ENCODE results near the gene STXBP4. TPM values are rescaled to one million over a fixed set of nuclear protein-coding genes. Genes with fewer than 3 reads are reported as not detected.

The STXBP4 gene
- total and polyA plus RNA-seq, 2 experiments from 2014 or later = 25.0 to 52.1 TPM

DNA sequence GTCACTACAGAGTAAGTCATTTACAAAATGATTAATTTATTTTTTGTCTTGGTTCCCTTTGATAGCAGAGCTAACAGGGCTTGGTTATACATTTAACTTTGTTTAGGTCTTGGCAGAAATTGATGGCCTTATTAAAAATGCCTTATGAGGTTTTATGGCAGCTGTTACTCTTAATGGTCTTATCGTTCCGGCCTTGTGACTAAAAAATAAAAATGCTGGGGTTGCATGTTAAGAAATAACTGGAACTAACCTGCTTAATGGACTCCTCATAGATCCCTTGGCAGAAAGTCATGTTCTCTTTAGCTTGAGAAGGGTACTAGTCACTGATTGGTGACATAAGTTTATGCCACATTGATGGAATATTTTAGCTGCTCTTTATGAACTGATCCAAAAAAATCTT, 18.4 kb upstream of the STXBP4 start:
- peaks cover 2% of the 10 kb centered on the region; the same call in 1 of the 2 replicates for H4K20me1 ChIP-seq (replicated peaks; ENCODE audit: insufficient read depth)
- no peak overlapping the region for H3K4me3 ChIP-seq
- H3K27ac Mint-ChIP-seq = no peak overlapping the region
- H3K79me2 ChIP-seq (replicated peaks; ENCODE audit: insufficient read depth) = no peaks in the 10 kb centered on the region
- H3K4me1 ChIP-seq (ENCODE audit: insufficient read depth) = no peaks in the 10 kb centered on the region
- H3K4me2 ChIP-seq = no peak overlapping the region
- no peak overlapping the region for H2AFZ ChIP-seq
- H3K9me3 Mint-ChIP-seq = no peaks in the 10 kb centered on the region
- H3K36me3 Mint-ChIP-seq (ENCODE audit: low read depth) = peaks cover 72% of the 10 kb centered on the region
- H3K4me1 Mint-ChIP-seq = no peaks in the 10 kb centered on the region
- no peak for ATAC-seq
- no peaks in the 10 kb centered on the region for H3F3A ChIP-seq (replicated peaks; ENCODE audit: low read depth)
- H3K27me3 Mint-ChIP-seq (ENCODE audit: insufficient read depth, low read depth, poor library complexity) = no peaks in the 10 kb centered on the region
- DNase-seq (ENCODE audit: low spot score) = no peak
- no peaks in the 10 kb centered on the region for H3K27me3 ChIP-seq (ENCODE audit: insufficient read depth)
- H3K36me3 ChIP-seq (ENCODE audit: insufficient read depth) = peaks cover 30% of the 10 kb centered on the region
- no peak overlapping the region for H3K27ac ChIP-seq (ENCODE audit: low read depth)
- TF ChIP-seq STAT1 (IDR thresholded peaks at IDR 0.05; ENCODE audit: unreplicated experiment) (no peak), NANOG (IDR thresholded peaks at IDR 0.05; ENCODE audit: borderline replicate concordance) (no peak), ZNF331 (CRISPR knock-in tag; IDR thresholded peaks at IDR 0.05; ENCODE audit: low read depth) (no peak), EZH2 (IDR thresholded peaks at IDR 0.05; ENCODE audit: low read depth, unreplicated experiment) (no peak), EZH2phosphoT487 (IDR thresholded peaks at IDR 0.05; ENCODE audit: unreplicated experiment) (no peak), ZNF114 (CRISPR knock-in tag; IDR thresholded peaks at IDR 0.05) (no peak), CREB1 (CRISPR knock-in tag; IDR thresholded peaks at IDR 0.05; ENCODE audit: low read depth) (no peak), JUNB (IDR thresholded peaks at IDR 0.05; ENCODE audit: unreplicated experiment) (no peak), POLR2AphosphoS5 (IDR thresholded peaks at IDR 0.05; ENCODE audit: low read depth) (no peak)
- TF ChIP-seq, protein P1, sequence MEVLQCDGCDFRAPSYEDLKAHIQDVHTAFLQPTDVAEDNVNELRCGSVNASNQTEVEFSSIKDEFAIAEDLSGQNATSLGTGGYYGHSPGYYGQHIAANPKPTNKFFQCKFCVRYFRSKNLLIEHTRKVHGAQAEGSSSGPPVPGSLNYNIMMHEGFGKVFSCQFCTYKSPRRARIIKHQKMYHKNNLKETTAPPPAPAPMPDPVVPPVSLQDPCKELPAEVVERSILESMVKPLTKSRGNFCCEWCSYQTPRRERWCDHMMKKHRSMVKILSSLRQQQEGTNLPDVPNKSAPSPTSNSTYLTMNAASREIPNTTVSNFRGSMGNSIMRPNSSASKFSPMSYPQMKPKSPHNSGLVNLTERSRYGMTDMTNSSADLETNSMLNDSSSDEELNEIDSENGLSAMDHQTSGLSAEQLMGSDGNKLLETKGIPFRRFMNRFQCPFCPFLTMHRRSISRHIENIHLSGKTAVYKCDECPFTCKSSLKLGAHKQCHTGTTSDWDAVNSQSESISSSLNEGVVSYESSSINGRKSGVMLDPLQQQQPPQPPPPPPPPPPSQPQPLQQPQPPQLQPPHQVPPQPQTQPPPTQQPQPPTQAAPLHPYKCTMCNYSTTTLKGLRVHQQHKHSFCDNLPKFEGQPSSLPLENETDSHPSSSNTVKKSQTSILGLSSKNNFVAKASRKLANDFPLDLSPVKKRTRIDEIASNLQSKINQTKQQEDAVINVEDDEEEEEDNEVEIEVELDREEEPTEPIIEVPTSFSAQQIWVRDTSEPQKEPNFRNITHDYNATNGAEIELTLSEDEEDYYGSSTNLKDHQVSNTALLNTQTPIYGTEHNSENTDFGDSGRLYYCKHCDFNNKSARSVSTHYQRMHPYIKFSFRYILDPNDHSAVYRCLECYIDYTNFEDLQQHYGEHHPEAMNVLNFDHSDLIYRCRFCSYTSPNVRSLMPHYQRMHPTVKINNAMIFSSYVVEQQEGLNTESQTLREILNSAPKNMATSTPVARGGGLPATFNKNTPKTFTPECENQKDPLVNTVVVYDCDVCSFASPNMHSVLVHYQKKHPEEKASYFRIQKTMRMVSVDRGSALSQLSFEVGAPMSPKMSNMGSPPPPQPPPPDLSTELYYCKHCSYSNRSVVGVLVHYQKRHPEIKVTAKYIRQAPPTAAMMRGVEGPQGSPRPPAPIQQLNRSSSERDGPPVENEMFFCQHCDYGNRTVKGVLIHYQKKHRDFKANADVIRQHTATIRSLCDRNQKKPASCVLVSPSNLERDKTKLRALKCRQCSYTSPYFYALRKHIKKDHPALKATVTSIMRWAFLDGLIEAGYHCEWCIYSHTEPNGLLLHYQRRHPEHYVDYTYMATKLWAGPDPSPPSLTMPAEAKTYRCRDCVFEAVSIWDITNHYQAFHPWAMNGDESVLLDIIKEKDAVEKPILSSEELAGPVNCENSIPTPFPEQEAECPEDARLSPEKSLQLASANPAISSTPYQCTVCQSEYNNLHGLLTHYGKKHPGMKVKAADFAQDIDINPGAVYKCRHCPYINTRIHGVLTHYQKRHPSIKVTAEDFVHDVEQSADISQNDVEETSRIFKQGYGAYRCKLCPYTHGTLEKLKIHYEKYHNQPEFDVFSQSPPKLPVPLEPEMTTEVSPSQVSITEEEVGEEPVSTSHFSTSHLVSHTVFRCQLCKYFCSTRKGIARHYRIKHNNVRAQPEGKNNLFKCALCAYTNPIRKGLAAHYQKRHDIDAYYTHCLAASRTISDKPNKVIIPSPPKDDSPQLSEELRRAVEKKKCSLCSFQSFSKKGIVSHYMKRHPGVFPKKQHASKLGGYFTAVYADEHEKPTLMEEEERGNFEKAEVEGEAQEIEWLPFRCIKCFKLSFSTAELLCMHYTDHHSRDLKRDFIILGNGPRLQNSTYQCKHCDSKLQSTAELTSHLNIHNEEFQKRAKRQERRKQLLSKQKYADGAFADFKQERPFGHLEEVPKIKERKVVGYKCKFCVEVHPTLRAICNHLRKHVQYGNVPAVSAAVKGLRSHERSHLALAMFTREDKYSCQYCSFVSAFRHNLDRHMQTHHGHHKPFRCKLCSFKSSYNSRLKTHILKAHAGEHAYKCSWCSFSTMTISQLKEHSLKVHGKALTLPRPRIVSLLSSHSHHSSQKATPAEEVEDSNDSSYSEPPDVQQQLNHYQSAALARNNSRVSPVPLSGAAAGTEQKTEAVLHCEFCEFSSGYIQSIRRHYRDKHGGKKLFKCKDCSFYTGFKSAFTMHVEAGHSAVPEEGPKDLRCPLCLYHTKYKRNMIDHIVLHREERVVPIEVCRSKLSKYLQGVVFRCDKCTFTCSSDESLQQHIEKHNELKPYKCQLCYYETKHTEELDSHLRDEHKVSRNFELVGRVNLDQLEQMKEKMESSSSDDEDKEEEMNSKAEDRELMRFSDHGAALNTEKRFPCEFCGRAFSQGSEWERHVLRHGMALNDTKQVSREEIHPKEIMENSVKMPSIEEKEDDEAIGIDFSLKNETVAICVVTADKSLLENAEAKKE (CRISPR knock-in tag; IDR thresholded peaks at IDR 0.05) = no peak
- TF ChIP-seq, protein P2, sequence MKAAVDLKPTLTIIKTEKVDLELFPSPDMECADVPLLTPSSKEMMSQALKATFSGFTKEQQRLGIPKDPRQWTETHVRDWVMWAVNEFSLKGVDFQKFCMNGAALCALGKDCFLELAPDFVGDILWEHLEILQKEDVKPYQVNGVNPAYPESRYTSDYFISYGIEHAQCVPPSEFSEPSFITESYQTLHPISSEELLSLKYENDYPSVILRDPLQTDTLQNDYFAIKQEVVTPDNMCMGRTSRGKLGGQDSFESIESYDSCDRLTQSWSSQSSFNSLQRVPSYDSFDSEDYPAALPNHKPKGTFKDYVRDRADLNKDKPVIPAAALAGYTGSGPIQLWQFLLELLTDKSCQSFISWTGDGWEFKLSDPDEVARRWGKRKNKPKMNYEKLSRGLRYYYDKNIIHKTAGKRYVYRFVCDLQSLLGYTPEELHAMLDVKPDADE (IDR thresholded peaks at IDR 0.05) = no peak
- TF ChIP-seq, protein P3, sequence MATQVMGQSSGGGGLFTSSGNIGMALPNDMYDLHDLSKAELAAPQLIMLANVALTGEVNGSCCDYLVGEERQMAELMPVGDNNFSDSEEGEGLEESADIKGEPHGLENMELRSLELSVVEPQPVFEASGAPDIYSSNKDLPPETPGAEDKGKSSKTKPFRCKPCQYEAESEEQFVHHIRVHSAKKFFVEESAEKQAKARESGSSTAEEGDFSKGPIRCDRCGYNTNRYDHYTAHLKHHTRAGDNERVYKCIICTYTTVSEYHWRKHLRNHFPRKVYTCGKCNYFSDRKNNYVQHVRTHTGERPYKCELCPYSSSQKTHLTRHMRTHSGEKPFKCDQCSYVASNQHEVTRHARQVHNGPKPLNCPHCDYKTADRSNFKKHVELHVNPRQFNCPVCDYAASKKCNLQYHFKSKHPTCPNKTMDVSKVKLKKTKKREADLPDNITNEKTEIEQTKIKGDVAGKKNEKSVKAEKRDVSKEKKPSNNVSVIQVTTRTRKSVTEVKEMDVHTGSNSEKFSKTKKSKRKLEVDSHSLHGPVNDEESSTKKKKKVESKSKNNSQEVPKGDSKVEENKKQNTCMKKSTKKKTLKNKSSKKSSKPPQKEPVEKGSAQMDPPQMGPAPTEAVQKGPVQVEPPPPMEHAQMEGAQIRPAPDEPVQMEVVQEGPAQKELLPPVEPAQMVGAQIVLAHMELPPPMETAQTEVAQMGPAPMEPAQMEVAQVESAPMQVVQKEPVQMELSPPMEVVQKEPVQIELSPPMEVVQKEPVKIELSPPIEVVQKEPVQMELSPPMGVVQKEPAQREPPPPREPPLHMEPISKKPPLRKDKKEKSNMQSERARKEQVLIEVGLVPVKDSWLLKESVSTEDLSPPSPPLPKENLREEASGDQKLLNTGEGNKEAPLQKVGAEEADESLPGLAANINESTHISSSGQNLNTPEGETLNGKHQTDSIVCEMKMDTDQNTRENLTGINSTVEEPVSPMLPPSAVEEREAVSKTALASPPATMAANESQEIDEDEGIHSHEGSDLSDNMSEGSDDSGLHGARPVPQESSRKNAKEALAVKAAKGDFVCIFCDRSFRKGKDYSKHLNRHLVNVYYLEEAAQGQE (IDR thresholded peaks at IDR 0.05; ENCODE audit: unreplicated experiment) = no peak
- TF ChIP-seq, protein P4, sequence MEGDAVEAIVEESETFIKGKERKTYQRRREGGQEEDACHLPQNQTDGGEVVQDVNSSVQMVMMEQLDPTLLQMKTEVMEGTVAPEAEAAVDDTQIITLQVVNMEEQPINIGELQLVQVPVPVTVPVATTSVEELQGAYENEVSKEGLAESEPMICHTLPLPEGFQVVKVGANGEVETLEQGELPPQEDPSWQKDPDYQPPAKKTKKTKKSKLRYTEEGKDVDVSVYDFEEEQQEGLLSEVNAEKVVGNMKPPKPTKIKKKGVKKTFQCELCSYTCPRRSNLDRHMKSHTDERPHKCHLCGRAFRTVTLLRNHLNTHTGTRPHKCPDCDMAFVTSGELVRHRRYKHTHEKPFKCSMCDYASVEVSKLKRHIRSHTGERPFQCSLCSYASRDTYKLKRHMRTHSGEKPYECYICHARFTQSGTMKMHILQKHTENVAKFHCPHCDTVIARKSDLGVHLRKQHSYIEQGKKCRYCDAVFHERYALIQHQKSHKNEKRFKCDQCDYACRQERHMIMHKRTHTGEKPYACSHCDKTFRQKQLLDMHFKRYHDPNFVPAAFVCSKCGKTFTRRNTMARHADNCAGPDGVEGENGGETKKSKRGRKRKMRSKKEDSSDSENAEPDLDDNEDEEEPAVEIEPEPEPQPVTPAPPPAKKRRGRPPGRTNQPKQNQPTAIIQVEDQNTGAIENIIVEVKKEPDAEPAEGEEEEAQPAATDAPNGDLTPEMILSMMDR (conservative IDR thresholded peaks at IDR 0.05; ENCODE audit: low read depth in 2 of 2) = no peak
- no peak overlapping the region for H3K4me3 Mint-ChIP-seq
- H3K9me2 ChIP-seq (ENCODE audit: insufficient read depth) = no peaks in the 10 kb centered on the region
